WI38 (cell line): ENCODE results near the gene ELMOD3.
"Not testable (repeated sequence)": the region's sequence is repeated elsewhere in the genome, so short reads cannot be mapped to it uniquely, and the experiment has no call there.

Source experiments
- H3K4me3 ChIP-seq: 2 replicates; pipeline ENCODE4 v1.5.1; 2011; ENCODE audit warnings: low read depth, mild to moderate bottlenecking, control low read depth, low read length
- TF ChIP-seq, protein P1 (sequence below): IDR thresholded peaks from 2 replicates; pipeline ENCODE4 v1.5.1; 2012; ENCODE audit warnings: low read depth, mild to moderate bottlenecking, control low read depth, low read length

The ELMOD3 gene

DNA sequence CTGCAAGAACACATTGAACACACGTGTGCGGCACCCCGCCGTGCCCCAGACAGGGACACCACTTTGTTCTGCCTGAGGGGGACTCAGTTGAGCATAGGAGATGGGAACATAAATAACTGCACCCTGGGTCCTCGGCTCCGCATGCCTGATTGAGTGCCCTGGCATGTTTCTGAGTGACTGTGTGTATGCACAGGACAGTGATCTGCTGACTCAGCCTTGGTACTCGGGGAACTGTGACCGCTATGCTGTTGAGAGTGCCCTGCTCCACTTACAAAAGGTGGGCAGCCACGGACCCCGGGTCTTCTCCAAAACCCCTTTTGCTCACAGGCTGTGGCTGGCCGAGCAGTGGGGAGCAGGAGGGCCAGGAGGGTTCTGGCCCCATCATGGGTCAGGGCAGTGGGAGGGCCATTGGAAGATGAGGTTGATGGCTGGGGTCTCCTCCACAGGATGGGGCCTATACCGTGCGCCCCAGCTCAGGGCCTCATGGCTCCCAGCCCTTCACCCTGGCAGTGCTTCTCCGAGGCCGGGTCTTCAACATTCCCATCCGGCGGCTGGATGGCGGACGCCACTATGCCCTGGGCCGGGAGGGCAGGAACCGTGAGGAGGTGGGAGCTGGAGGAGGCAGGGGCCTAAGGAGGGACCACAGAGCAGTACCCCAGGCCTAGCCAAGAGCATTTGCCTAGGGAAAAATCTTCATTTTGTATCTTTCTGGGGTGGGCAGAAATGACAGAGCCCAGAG is 80.8 kb downstream of the ELMOD3 start:
- TF ChIP-seq, protein P1, sequence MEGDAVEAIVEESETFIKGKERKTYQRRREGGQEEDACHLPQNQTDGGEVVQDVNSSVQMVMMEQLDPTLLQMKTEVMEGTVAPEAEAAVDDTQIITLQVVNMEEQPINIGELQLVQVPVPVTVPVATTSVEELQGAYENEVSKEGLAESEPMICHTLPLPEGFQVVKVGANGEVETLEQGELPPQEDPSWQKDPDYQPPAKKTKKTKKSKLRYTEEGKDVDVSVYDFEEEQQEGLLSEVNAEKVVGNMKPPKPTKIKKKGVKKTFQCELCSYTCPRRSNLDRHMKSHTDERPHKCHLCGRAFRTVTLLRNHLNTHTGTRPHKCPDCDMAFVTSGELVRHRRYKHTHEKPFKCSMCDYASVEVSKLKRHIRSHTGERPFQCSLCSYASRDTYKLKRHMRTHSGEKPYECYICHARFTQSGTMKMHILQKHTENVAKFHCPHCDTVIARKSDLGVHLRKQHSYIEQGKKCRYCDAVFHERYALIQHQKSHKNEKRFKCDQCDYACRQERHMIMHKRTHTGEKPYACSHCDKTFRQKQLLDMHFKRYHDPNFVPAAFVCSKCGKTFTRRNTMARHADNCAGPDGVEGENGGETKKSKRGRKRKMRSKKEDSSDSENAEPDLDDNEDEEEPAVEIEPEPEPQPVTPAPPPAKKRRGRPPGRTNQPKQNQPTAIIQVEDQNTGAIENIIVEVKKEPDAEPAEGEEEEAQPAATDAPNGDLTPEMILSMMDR: no peak
- H3K4me3 ChIP-seq: no peak overlapping the region

DNA sequence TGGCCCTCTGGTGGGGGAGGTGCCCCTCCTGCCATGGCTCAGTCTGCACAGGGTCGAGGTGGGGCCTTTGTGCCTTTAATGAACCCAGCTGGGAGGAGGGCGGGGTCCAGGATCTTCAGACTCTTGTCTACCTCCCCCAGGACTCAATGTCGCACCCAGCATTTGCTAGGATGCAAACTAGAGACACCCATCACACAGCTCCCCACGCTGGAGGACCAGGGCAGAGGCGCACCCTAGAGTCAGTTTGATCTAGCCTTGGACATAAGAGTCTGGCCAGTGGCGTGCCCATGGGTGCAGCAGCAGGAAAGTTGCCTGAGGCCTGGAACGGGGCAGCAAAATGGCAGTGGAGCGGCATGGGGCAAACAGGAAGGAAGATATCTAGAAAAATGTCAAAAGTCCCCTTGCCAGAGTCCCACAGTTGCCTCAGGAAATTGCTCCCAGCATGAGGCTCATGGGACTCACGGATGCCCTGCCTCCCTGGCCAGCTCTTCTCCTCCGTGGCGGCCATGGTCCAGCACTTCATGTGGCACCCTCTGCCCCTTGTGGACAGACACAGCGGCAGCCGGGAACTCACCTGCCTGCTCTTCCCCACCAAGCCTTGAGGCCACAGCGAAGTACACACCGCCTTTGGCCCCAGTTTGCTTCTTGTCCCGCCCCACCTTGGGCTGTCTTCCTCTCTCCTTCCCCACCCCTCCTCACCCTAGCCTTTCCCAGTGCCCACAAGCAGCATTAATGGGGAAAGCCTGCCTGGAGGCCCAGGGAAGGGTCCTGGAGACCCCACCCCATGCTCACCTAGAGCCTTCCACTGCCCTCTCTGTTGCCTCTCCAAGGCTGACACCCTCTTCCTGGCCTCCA is 81.6 kb downstream of the ELMOD3 start:
- TF ChIP-seq, protein P1: no peak
- no peak overlapping the region for H3K4me3 ChIP-seq

DNA sequence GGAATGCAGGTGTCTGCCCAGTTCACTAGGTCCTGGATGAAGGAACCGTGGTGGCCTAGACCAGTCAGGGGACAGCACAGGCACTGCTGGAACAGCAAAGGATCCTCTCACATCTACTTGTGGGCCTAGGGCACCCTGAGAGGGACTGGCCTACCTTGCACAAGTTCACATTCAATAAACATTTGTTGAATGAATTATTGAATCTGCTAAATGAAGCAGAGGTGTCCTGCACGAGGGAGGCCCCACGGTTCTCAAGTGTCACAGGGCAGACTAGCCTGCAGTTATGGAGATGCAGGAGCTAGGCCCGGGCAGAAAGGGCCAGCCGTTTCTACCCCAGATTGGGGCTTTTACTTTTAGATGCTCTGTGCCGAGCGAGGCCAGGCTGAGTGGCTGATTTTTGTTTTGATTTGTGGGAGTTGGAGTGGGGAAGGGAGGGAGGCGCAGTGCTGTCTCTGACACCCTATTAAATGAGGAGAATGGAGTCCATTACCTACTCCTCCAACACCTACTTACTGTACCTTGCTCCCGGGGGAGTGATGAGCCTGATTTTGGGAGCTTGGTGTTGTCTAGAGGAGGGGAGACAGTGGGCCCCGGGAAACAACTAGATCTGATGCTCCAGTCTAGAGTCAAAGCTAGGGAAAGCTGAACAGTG is 82.4 kb downstream of the ELMOD3 start:
- TF ChIP-seq, protein P1: no peak

DNA sequence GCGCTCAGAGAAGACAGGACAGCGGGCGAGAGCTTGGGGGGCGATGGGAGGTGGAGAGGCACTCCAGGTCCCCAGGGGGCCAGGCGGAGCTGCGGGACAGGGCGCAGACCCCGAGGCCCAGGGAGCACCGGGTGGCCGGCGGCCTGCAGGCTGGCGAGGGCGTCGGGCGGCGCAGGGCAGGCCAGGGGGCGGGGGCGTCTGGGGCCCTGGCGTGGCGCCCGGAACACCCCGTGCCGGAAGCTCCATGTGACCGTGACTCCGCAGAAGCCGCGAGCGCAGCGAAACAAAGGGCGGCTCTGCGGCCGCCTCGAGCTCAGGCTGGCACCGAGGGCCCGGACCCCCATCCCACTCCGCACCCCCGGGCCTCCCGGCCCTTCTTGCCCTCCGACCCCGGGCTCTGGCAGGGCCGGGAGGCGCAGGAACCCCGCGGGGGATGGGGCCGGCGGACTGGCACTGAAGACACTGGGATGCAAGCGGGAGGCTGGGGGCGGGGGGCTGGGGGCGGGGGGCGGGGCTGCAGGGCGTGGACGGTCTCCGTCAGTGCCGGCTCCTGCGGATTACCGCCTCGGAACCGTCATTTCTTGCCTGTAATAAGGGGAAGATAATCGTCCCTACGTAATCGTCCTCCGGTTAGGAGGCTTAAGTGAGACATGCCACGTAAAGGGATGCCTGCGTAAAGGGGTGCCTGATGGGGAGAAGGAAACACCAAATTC is 83.1 kb downstream of the ELMOD3 start:
- TF ChIP-seq, protein P1: no peak
- H3K4me3 ChIP-seq: peak overlapping the region; percentile 11

More for the DNA sequence above, 82.4 kb downstream of the ELMOD3 start:
- H3K4me3 ChIP-seq: no peak overlapping the region; the same call in 1 of the 2 replicates

DNA sequence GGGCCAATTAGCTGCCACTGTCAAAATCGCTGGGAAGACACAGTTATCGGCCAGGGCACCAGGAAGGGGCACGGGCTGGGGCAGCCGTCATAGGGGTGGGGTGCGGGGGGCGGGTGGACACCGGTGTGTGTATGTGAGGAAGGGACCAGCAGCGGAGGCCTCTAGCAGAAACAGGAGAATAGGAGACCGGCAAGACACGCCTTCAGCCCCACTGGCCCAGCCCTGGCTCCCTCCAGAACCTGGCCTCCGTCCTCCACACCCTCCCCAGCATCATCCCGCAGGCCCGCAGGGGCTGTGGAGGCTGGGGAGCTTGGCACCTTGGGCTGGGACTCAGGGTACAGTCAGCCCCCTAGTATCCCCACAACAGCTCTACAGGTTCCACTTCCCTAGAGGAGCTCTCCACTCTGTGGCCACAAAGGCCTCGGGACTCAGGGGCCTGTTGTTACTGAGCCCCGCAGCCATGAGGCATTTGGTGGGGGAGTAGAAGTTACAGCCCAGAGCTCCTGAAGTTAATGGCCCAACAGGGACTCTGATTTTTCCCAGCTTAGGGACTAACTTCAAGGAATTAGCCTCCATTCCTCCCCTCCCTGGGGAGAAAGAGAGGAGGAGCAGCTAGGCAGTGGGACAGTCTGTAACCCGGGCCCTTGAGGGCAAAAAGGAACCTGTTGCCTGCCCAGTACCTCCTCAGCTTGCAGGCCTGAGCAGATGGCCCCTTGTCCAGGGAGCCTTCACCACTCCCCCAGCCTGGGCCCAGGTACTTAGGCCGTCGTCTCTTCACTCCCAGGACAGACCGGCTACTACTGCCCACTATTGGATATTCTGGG is 83.8 kb downstream of the ELMOD3 start:
- TF ChIP-seq, protein P1: no peak
- H3K4me3 ChIP-seq: peak overlapping the region; percentile 11; the same call in 1 of the 2 replicates

DNA sequence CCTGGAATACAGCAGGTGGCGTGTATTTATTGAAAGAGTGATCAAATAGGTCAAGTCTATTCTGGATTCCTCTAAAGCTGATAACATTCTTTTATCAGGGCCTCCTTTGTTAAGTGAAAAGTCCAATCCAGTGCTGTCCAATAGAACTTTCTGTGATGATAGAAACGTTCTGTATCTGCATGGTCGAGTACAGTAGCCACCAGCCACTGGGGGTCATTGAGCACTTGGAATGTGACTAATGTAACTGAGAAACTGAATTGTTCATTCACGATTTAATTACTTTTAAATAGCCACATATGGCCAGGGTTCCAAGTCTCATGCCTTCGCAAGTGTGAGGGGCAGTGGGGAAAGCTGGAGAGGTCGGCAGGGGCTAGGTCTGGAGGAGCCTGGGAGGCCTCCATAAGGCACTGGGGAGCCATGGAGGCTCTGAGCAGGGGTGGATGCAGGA is 84.5 kb downstream of the ELMOD3 start:
- H3K4me3 ChIP-seq: no peak overlapping the region
- TF ChIP-seq, protein P1: no peak

DNA sequence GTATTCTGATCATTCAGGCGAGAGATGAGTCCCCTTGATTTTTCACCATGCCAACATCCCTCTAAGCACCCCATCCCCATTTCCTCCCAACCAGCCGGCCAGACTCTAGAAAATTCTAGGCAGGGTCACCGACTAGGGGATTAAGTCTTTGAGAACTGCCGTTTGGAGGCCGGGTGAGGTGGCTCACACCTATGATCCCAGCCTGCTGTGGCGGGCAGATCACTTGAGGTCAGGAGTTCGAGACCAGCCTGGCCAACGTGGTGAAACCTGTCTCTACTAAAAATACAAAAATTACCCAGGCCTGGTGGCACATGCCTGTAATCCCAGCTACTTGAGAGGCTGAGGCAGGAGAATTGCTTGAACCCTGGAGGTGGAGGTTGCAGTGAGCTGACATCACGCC is 85.0 kb downstream of the ELMOD3 start:
- H3K4me3 ChIP-seq: not testable (repeated sequence)
